DMS53 treated with DMSO at 0.1 percent for 48 hours (cell line): Measurements from ENCODE around the gene IFT43.
"Not testable (repeated sequence)": the region's sequence is repeated elsewhere in the genome, so short reads cannot be mapped to it uniquely, and the experiment has no call there.

Source experiments
- DNase-seq: peaks from one replicate; lab custom pipeline; 2025; ENCODE audit not compliant: unreplicated experiment; lab: John Stamatoyannopoulos, UW

Gene IFT43

DNA sequence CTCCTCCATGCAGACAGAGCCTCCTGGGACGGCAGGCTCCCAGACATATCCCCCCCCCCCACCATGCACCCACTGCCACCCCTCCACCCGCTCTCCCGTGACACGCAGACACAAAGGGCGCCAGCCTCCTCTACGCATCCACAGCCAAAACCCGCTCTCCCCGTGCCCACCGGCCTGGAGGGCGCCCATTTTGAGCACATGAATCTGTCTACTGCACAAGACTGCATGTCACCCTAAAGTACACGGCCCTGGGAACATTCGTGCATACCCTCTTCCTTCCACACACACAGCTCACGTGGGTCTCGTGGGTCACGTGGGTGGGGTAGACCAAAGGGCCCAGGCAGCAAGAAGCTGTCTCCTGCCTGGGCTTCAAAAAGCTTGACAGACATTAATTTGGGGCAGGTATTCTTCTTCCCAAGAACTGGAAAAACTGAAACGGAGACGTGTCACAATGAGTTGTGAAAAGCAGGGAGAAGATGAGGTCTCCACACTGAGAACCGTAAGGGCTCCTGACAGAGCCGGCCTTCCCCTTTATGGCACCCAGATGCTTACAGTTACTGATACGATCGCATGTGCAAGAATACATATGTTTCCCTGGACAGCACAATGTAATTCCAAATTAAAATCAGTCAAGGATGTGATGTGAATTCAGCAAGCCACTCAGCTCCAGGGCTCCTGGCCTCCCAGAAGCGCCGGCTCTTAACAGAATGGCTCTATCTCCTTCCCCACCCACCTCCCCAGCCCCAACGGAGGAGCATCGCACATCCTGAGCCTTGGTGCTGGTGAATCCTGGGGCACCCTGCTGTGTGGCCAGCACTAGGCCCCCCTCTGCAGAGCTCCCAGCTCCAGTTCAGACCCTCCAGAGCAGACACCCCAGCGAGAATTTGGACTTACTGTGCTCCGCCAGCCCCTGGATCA is 5.7 kb upstream of the IFT43 start:
- DNase-seq: no peak

DNA sequence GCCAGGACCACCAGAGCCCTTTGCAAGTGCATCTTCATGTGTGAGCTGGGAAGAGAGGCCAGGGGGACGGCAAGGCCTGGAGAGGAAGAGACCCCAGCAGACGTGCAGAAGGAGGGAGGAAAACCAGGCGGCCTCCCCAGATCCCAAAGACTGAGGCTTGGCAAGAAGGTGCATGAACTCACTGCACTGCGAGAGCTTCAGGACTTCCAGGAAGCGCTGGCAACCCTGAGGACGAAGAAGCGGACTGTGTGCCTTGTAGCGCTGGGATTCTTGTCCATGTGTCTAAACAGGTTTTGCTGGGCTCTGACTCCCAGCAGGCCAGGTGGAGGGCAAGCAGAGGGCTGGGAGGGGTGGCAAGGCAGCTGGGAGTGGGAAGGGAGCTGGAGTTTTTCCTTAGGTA is 4.7 kb upstream of the IFT43 start:
- DNase-seq: no peak

DNA sequence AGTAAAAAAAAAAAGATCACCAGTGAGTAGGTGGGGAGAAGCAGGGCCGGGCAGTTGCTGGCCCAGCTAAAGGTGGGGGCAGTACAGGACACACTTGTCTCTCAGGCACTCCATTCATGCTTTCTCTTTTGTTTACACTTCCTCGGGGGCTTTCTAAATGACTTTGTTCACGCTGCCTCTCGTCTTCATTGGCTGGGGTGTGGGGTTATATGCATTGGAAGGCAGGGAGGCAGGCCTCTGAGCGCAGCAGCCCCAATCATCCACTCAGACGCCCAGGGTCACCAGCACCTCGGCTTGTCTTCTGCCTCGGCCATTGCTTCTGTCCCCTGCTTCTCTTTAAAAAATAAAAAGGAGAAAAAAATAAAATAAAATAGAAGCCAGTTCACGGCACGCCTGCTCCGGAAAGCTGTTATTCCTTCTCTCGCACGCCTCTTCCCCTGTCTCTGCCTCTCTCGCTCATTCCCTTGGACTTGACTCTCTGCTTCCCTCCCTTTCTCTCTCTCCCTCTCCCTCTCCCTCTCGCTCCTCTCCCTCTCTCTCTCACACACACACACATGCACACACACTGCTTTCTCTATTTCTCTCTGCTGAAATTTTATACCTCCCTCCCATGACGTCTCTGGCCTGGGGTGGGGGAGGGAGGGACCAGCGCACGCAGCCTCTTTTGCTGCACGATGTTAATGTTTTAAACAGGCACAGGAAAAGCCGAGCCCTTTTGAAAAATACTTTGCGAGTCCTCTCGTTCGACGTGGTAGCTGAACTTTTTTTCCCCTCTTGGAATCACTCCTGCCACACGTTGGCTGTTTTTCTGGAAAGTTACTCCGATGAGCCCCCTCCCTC is 3.9 kb upstream of the IFT43 start, which contains the start of gene TGFB3:
Gene TGFB3 (minus strand): TSS at position 570 of the 840 bp plus-strand sequence. CDS start 1,102 bp downstream, outside the sequence.
- peak; percentile 58 for DNase-seq

DNA sequence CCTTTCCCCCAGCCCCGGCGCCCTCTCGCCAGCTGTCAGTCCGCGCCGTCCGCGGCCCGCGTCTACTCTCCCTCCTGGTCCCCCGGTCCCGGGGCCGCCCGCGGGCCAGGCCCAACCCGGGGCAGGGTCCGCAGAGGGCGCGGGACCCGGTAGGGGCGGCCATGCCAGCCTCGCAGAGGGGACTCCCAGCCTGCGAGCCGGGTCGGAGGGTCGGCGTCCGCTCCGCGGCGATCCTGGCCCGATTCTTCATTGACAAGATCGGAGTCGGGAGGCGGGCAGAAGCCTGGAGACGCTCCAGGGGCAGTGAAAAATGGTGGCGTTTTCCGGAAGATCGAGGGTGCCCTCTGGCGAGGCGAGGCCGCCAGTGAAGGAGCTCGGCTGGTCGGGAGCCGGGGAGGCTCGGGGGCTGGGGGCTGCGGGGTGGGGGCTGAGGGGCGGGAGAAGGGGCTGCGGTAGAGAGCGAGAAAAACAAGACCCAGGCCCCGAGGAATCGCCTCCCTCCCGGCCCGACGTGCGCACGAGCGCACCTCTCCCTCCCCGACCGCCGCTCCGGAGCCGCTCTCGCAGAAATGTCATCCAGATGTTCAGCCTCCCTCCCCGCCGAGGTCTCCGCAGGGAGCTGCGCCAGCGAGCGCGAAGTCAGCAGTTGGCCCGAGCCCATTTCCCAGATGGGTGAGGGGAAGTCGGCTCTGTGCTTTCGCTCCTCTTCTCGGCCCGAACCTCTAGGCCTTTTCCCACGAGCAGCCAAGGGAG is 3.1 kb upstream of the IFT43 start:
- DNase-seq: peak; percentile 30

DNA sequence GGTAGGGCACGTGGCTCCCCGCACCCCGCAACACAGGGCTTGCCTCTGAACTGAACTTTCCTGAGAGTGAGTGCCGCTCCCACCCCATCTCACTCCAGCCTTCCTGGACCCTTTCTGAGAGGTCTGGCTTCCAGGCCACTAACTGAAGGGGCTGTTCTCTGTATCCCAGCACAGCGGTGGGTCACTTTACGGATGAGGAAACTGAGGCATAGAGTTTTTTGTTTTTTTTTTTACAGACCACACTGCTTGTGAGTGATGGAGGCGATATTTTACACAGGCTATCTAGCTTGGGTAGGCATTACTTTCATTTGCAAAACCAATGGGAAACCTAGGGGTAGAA is 2.6 kb upstream of the IFT43 start:
- no peak for DNase-seq

DNA sequence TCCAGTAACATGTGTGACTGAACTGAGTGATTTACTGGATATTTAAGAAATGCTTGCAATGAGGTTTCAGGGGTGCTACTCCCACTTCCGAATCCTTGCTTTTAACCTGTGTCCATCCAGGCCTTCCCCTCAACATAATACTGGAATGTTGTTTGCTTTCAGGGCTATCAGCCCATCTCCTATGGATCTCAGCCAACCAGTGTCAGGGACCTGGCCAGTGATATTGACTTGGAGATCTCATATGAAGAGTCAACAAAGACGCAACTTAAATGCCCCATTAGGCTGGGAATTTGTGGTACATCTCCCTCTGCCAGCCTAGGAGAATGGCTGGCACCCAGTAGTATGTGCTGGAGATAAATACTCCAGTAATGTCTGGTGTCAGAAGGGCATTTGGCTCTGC is 889 bp upstream of the IFT43 start:
- no peak for DNase-seq

DNA sequence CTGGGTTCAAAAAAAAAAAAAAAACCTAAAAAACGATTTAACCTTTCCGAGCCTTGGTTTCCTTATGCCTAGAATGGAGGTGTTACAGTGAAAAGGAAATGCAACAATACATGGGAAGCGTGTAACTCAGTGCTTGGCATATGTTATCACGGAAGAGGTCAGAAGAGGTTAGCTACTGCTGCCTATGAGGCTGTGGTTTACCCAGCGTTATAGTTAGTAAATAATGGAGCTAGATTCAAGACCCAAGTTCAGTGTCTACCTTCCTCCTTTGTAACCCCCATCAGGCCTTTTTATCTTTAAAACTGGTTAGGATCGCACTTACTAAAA is 839 bp downstream of the IFT43 start:
- DNase-seq: no peak

DNA sequence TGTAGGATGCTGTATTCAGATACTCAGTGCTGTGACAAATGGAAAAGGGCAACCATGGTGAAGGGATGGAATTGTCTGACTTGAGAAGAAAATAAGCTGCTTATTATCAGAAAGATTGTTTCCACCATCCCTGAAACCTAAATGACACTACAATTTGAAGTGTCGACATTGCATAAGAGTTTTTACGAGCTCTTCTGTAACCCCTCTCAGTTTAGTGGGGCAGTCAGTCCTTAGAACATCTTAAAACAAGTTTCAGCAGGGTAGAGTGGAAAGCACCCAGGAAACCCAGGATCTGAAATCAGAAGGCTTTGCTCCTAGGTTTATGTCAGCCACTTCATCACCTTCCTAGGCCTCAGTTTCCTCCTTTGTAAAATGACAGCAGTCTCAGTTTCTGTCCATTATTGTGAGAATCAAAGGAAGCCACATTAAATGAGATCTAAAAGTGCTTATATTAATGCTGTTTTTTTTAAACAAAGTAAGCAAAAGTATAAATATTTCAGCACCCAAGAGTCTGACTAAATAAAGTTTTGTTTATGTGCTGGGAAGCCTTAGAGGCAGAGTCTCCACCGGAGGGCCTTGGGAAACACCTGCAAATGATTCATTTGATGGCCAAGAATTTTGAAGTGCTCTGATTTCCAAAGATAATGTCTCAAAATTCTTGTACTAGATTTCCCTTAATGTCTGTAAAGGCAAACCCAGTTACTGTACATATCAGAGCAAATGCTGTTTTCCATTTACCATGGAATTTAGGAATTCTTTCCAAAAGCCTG is 1.8 kb downstream of the IFT43 start:
- no peak for DNase-seq

DNA sequence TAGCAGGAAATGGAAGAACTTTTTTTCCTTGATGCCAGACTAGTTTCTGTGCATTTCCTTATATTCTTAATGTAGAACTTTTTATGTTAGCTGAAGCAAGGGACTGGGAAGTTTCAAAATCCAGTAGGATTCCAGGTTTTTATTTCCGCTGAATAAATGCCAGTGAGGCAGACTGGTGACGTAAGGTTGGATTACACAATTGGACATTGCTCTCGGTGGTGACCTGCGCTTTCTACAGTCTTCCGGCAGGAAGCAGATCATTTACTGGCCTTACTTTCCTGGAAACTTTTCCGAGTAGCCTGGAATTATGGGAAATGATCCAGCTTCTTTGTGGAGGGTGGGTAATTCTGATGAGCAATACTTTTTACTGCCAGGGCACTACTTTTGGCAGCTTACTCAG is 3.6 kb downstream of the IFT43 start:
- DNase-seq: no peak

DNA sequence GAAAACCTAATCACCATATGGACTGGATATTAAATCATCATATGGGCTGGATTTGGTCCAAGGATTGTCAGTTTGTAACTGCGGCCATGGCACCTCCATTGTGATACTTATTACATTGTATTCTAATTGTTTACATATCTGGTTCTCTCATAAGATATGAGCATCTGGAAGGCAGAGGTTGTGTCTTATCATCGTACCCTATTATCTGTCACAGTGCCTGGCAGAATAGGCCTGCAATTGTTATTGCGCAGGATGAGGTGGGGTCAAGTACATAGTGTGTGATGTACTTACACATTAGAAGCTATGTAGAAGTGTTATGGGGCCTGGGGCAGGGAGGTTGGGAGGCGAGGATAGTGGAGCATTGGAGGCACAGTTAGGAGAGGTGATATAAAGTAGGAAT is 4.7 kb downstream of the IFT43 start:
- no peak for DNase-seq

DNA sequence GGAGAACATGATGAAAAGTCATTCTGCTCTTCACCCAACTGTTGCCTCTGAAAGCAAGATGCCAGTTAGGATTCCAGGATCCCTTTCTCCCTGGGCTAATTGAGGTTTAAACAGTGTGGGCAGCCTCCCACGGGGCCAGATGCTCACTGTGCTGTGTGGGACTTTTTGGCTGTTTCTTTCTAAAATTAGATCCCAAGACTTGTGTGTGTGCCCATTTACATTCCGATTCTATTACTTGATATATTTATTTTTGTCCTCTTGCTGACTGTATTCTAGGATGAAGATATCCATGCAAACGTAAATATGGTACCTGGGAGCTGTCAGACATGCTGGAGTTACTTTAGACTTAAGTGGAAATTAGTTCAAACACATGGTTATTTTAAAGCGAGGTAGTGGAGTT is 6.2 kb downstream of the IFT43 start:
- DNase-seq: no peak

DNA sequence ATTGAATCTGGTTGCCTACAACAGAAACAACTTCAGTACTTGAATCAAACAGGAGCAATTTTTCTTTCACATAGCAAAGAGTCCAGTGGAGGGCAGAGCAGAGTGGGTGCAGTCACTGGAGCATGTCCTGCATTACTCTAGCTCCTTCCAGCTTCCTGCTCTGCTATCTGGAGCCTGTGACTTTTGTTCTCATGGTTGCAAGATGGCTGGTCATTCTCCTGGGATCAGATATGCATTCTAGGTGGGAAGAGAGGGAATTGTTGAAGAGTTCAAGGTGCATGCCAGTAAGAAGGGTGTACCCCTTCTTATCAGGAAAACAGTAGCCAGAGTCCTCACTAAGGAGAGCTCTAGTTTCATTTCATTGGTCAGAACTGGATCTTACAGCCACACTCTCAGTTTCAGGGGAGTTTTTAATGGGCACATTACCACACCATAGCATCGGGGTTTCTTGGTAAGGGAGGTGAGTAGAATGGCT is 8.0 kb downstream of the IFT43 start:
- DNase-seq: no peak

DNA sequence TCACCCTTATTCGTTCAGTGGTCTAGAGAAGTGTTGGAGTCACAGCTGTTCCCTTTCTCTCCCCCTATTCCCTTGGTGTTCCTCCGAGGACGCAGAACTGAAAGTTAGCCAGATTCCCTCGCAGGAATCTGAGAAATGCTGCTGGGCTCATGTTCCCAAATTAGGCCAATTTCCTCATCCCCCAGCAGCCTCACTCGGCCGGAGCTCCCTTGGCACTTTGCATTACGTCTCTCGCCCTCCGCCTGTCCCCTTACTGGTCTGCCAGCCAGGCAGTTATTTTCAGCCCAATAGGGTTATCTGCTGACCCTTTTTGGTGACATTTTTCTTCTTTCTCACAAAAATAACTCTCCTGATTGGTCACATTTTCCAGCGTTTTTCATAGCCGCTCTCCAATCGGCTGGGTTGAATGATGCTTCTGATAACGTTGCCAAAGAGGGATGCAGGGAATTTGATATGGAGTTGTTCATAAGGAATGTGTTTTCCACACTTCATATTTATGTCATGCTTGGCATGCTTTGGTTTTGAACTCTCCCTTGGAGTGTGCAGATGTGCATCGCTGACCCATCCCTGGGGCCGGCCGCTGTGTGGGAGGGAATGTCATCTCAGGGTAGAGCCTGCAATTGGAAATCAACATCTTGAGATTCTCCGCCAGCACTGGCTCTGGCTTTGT is 9.9 kb downstream of the IFT43 start:
- DNase-seq: no peak

DNA sequence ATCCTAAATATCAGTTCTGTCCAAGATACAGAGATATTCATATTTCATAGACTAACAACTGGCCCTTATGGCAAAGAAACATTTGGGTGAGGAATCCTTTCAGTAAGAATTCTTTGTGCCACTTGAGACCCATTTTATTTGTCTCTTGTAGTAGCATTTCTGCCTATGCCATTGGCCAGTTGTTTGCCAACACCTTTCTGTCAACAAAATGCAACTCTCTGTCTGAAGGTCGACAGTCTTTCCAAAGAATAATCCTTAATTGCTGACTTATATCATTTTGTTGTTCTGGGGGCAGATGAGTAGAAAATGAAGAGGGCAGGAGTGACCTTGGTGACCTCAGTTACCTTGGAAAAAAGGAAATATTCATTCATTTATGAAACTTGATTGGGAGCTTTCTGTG is 10.9 kb downstream of the IFT43 start:
- no peak for DNase-seq

DNA sequence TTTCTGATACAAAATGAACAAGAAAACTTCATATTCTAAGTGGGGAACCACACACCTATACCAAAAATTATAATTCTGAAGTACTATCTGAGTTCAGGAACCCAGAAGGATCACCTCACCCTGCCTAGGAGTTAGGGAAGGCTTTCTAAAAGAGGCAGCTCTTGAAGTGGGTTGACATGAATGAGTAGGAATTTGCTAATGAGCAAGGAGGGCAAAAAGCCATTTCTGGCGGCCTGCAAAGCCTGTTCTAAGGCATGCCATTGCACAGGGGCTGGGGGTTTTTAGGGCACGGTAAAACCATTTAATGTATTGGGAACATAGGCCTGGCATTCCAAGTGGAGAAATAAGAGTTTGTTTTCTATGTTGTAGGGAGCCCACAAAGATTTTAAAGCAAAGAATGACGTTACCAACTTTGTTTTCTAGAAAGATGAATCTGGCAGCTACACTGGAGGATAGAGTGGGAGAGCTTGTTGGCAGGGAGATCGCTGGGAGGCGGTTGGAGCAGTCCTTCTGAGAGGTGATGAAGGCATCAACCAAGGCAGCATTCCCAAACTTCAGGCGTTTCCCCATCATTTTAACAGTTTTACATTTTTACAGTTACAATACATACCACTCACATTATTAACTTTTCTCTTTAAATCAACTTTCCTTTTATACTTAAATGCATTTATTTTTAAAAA is 14.1 kb downstream of the IFT43 start:
- DNase-seq: no peak

DNA sequence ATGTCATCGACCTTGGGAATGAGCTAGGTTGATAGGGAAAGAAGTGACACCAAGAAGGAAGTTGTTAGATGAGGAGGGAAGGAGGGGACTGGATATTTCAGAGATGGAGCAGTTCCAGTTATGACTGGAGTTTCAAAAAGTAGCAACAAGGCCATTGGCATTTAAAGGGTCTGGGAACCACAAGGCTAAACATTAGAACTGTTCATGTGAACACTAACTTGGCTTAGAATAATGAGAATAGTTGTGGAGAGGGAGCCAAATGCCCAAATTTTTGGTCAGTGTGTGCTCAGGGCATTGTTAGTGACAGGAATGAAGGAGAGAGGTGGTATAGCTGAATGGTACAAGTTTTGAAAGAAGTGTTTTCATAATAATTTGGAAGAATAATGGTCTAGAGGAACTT is 16.8 kb downstream of the IFT43 start:
- DNase-seq: no peak

DNA sequence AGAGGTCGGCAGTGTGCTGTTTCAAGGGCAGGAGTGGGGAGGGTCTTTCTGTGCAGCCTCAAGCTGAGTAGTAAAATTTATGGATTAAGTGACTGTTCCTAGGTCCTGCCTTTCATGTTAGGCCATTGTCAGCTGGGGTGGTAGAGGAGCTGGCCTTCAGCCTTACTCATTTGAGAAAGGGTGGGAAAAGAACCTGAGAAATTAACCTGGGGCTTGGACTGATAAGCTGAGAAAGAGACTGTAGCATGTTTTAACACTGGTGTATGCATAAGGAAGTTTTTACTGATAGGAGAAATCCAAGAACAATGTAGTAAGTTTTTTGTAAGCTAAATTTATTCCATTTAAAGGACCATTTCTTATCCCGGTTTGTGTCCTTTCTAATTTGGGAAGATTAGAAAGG is 20.7 kb downstream of the IFT43 start:
- DNase-seq: no peak

DNA sequence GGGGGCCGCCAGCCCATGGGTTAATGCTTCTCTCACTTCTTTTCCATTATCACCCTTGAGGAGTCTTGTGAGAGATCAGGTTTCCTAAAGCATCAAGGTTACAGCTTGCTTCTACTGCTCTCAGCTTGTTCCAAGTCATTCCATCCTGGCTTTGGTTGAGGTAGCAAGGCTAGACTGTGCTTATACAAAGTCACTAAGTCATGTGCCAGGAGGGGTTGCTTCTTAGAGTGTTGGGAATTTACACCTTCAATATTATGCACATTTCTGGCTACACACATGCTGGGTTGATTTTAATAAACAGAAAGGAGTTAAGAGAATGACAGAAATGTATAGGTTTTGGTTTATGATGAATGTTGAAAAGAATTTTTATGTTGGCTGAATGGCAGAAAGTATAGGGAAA is 21.8 kb downstream of the IFT43 start:
- no peak for DNase-seq

DNA sequence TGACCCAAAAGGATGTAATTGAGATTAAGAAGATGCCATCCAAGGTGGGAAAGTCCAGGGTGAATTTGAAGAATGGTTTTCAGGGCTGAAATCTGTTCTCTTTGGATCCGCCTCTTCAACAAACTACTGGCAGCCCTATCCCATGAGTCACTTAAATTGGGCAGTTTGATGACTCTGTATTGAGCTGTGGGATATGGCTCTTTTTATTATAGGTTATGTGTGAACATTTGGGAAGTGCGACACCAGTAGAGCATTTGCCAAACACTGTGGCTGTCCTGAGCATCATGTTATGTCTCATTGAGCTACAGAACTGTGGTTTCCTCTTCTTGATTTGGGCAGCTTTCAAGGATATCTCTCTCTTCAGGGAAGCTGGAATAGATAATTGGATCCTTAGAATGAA is 22.3 kb downstream of the IFT43 start:
- no peak for DNase-seq

DNA sequence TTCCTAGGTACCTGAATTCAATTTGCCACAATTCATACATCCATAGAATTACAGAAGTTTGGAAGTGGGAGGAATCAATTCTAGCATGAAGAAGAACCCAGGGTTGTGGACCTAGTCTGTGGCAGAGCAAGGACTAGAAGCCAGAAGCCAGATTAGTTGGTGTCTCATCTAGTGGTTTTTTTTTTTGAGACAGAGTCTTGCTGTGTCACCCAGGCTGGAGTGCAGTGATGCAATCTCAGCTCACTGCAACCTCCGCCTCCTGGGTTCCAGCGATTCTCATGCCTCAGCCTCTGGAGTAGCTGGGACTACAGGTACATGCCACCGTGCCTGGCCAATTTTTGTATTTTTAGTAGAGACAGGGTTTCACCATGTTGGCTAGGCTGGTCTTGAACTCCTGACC is 24.1 kb downstream of the IFT43 start:
- DNase-seq: not testable (repeated sequence)
